NCI-H774 (cell line): ENCODE results near the gene CNPY4.

Experiments
- DNase-seq: peaks from one replicate; lab custom pipeline; 2025; lab: John Stamatoyannopoulos, UW

The CNPY4 gene

GRCh38 chr7:100167912-100168323 is 48.5 kb downstream of the CNPY4 start:
- DNase-seq = no peak

DNA sequence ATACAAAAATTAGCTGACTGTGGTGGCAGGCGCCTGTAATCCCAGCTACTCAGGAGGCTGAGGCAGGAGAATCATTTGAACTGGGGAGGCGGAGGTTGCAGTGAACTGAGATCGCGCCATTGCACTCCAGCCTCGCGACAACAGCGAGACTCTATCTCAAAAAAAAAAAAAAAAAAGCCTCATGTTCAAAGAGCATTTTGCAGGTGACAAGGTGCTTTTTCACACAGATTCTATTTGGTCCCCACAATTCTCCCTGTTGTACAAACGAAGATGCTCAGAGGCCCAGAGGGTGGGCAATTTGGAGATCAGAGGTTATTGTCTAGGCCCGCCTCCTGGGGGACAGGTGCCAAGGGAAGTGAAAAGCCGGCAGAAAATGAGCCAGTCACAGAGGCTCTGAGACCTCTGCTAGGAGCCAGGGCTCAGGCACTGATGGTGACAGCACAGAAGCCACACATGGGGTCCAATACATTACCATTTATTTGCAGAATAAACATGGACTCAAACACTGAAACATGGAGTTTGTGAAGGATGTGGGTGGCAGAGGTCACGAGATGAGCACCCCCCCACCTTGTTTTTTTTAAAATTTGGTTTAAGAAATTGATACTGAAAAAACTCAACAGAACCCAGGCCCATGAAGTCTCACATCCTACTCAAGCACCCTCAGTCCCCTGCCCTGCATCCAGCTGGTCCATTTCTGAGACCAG is 49.9 kb downstream of the CNPY4 start:
- no peak for DNase-seq

DNA sequence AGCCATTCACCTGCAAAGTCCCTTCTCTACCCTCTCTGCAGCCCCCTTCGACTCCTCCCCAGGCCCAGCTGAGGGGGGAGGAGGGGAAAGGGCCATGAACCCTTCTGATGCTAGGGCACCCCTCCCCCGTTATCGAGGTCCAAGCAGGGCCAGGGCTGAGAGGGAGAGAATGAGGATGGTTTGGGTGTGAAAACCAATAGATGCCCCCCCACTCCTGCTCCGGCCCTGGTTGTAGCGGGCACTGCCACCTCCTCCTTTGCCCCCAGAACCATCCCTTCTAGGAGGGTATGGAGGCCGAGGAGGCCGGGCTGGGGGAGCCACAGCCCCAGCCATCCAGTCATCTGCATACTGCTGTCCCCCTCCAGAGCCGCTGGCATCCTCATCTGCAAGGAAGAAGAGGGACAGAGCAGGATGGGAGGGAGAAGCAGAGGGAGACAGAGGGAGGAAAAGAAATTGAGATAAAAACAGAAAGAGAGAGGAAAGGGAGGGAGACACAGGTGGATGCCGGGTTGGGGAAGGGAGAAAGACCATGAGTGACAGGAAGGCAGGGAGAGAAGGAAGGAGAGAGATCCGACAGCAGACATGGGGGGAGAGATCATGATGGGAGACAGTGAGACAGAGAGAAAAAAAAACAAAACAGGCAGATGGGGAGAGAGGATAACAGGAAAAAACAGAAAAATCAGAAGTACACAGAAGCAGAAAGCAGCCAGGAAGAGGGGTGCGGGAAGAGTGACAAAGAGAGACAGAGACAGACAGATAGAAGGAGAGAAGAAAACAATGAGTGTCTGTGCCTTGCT is 50.9 kb downstream of the CNPY4 start:
- DNase-seq = no peak

DNA sequence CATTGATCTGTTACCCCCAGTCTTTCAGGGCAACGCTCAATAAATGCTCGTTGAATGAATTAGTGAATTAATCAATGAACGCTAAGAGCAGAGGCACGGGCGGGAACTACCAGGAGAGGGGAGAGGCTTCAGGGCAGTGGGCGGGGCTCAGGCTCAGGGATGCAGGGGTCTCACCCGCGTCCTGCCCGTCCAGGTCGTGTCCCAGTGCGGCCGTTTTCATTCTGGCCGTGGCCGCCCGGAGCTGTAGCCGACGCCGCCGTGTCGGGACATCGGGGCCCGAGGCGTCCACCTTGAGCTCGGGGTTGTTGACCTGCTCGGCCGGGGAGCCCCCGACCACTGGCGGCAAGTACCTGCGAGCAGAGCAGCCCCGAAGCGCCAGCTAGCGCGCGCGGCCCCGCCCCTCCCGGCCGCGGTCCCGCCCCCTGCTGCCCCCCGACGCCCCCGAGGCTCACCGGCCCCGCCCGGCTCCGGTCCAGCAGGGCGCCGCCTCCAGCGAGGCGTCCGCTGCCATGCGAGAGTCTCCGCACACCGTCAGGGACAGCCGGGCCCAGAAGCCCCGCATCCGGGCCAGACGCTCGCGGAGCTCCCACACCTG is 51.8 kb downstream of the CNPY4 start:
- no peak for DNase-seq

GRCh38 chr7:100171840-100172239 is 52.4 kb downstream of the CNPY4 start:
- no peak for DNase-seq

DNA sequence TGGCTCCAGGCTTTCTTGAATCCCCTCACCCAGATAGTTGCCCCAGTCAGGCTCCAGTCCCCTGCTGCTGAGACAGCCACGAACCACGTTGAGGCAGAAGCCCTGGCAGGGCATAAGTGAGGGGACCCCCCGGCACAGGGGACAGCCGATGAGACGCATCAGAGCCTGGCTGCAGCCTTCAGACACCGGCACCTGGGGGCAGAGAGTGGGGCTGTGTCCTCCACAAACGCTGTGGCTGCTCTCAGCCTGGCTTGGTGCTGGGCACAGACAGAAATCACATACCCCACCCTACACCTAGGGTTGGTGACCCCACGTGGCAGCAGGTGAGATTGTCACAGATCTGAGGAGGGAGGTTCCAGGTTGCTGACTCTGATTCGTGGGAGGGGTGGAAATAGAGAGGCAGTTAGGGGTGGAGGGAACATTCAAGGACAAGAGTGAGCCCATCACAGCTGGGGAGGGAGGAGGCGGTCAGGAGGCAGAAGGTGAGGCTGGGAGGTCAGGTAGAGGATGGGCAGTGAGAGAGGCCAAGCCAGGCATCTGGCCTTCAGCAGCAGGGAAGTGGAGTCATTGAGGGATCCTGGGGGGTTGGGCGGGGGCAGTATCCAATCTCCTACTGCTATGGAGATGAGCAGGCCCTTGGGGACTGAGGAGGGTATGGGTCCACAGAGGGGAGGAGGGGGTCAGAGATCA is 54.5 kb downstream of the CNPY4 start:
- DNase-seq = no peak

DNA sequence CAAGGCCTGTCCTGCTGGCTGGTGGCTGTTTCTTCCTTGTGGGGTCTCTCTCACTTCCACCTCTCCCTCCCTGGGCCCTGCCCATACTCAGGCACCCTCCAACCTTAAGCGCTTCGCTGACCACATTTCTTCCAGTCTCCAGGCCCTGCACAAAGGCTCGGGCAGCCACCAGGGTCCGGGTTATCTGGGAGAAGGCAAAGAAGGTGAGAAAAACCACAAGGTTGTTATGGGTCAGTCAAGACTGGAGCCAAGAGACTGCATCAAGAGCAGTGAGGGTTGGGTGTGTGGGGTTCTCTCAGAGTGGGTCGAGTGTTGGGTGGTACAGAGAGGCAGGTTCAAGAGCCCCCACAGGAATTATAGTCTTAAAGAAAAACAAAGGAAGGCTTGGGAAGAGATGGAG is 55.1 kb downstream of the CNPY4 start:
- DNase-seq = no peak
